Inflammatory macrophage (primary cell): ENCODE results near the gene PCED1B.
"Not testable (repeated sequence)": the region's sequence is repeated elsewhere in the genome, so short reads cannot be mapped to it uniquely, and the experiment has no call there.

Experiments
- DNase-seq, 2 donors: peaks; one replicate each; pipeline ENCODE4 v3.0.0-alpha.2; 2020 to 2022

PCED1B gene

GRCh38 chr12:47095446-47096236 is 16.2 kb downstream of the PCED1B start:
- DNase-seq, result no peak

- no peak for DNase-seq
Observed at GRCh38 chr12:47097276-47097896, 18.0 kb downstream of the PCED1B start.

DNA sequence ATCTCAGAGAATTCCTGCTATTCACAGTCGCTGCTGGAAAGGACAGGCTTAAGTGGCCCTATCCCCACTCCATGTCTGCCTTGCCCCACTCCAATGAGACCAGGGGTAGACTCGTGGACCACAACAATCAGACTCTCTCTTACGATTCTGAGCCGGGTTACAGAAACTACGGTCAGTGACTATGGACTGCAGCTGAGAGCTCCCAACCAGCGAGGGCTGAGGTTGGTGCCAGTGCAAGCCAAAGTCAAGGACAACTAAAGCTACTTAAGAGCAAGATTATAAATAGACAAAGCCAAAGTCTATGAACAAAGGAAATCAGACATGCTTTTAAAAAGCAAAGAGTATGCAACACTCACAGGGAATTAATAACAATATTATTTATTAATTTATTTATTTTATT is 18.7 kb downstream of the PCED1B start:
- DNase-seq, result no peak

DNA sequence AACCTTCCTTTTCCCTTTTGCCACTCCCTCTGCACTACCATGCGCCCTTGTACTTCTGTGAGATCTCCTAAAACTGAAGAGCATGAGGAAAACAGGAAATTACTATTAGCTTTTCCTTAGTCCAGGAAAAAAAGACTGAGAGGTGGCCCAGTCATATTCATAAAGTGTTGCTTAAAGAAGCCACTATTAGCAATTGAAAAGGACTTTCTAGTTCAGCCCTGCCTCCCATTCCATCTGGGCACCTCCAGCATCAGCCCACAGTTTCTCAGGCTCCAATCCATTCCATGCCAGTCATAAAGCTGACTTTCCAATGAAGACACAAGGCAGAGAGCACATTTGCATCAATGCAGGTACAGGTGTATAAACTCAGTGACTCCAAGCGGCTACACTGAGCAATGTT is 20.2 kb downstream of the PCED1B start:
- DNase-seq, result no peak

DNA sequence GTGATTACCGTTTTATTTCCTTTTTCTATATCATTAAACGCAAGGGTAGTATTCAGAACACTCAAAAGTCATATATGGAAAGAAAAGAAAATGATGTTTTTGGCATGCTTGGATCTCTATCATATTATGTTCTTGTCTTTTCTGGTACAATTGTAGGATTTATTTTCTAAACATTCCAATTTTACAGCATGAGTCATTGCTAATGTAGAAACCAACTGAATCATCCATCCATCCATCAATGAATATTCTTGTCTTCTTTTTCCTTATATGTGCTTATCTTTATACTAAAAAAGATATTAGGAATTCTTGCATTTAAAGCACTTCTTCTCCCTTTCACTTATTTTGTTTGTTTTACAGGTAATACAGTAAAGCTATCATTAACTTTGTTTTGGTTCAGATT is 20.7 kb downstream of the PCED1B start:
- no peak for DNase-seq

DNA sequence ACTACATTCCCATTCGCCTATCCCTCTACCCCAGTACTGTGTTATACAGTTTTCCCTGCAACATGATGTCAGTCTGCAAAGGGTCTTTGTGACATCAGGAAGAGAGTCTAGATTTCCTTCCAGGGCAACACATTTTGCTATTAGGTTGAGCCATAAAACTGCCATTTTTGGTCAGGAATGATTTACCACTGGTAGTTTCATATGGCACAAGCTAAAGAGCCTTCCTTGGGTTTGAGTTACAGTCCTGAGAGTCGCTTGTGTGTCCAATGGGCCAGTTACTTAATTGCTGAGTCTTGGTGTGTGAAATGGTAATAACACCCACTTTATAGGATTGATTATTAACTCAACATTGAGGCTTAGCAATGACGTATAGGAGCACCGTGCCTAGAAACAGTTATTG is 23.0 kb downstream of the PCED1B start:
- DNase-seq, result no peak

DNA sequence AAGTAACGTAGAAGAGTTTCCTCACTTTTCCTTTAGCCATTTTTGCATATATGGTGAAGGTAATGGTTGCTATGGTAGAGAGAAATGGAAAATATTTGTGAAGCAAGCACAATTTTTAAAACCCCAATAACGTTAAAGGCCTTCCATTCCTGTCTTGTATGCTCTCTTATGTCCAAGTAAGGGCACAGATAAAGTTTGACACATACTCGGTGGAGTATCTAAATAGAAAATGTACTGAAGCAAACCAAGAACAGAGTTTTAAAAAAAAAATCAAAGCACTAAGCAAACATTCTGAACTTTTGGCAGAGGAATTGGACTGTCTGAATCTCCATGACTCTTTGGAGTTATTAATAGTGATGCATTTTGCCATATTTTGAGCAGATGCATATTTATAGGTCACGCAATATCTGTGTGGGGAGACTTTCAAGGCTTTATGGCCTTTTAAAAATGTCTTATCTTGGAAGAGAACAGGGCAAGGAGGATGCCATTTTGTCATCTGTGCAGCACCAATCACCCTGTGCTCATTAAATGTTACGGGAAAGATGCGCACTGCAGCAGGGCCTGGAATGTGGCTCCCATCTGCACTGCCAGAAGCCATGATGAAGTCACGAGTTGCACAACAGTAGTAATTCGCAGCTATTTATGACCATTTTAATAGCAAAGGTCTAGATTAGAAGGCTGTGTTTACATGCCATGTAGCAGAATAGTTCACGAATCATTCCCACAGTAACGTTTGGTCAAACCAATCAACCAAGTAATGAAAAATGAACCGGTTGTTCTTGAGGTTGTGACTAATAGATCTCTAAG is 23.6 kb downstream of the PCED1B start:
- no peak for DNase-seq

- no peak for DNase-seq
Observed at GRCh38 chr12:47105914-47106674, 26.7 kb downstream of the PCED1B start.

GRCh38 chr12:47107446-47107845 is 28.0 kb downstream of the PCED1B start:
- no peak for DNase-seq

DNA sequence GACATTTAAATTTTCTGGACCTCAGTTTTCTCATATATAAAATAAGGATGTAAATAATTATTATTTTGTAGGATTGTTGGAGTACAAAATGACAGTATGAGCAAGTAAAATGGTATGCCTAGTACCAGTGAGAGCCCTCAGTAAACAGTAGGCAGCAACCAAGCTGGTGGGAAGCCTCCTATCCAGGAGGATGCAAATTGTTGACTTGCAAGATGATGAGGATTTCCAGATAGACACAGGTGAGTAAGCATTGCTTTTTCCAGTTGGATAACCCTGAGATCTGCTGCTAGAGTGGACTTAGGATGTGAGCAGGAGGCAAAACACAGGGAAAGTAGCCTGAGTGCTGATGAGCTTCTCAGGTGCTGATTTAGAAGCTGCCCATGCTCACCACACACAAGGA is 28.5 kb downstream of the PCED1B start:
- DNase-seq, result no peak

- DNase-seq, result no peak
Observed at GRCh38 chr12:47110011-47110541, 30.7 kb downstream of the PCED1B start.

- DNase-seq, result no peak
Observed at GRCh38 chr12:47110718-47111391, 31.4 kb downstream of the PCED1B start.

GRCh38 chr12:47111392-47111778 is 32.0 kb downstream of the PCED1B start:
- DNase-seq, result no peak

DNA sequence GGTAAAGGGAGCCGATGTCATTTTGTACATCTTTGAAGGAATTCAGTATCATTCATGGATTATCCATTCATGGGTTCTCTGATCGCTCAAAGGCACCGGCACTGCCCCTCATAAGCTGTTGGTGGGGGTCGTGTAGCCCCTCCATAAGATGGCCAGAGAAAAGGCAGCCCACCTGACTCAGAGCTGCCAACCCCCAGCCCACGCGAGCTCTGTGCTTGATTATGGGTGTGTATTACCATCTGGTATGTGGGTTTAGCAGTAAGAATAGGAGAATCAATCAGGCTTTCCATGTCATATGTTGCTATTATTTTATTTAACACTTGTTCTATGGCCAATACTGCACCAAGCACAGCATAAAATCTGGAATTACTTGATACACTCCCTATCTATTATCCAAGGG is 32.4 kb downstream of the PCED1B start:
- DNase-seq, result no peak

- no peak for DNase-seq
Observed at GRCh38 chr12:47112679-47113078, 33.3 kb downstream of the PCED1B start.

GRCh38 chr12:47114481-47114892 is 35.1 kb downstream of the PCED1B start:
- DNase-seq, result no peak

DNA sequence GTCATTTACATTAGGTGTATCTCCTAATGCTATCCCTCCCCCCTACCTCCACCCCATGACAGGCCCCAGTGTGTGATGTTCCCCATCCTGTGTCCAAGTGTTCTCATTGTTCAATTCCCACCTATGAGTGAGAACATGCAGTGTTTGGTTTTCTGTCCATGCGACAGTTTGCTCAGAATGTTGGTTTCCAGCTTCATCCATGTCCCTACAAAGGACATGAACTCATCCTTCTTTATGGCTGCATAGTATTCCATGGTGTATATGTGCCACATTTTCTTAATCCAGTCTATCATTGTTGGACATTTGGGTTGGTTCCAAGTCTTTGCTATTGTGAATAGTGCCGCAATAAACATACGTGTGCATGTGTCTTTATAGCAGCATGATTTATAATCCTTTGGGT is 37.9 kb downstream of the PCED1B start:
- DNase-seq, result not testable (repeated sequence)

GRCh38 chr12:47120736-47121135 is 41.3 kb downstream of the PCED1B start:
- DNase-seq, result no peak

GRCh38 chr12:47121146-47121545 is 41.7 kb downstream of the PCED1B start:
- DNase-seq, result no peak

DNA sequence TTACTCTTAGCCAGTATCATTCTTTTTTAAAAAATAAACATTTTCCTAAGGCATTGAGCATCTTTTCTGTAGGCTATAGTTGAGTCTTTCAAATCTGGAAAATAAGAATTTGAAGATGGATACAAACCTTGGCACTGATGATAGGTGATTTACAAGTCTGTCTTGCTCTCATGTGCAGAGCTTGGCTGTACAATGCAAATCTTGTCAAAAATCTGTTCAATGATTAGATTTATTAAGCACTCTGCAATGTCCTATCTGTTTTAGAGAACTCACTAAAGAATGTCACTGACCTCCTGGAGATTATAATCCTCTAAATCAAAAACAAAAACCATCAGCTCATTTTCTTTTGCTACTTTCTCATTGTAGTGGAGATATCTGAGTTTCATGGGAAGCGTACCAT is 43.2 kb downstream of the PCED1B start:
- DNase-seq, result no peak

GRCh38 chr12:47123730-47124129 is 44.3 kb downstream of the PCED1B start:
- DNase-seq, result no peak

DNA sequence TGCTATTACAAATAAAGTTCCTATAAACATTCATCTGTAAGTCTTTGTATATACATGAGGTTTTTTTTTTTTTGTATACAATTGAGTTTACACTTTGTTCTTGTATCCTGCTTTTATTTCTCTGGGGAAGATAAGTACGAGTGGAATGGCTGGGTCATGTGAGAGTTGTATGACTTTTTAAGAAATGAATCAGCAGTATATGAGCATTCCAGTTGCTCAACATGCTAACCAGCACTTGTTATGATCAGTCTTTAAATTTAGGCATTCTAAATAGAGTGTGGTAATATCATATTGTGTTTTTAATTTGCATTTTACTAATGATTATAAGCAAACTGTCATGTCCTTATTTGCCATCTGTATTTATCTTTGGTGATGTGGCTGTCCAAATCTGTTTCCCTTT is 45.0 kb downstream of the PCED1B start:
- peak; percentile 31 to 53 for DNase-seq
